HG03135 (cell line): ENCODE data around the gene NRG2.

Source experiments
- ATAC-seq: cut with Tn5 transposase; IDR thresholded peaks from one replicate; pipeline ENCODE4 v1.9.1; 2021; ENCODE audit warnings: mild to moderate bottlenecking, moderate library complexity; ENCODE audit not compliant: unreplicated experiment

The NRG2 gene

GRCh38 chr5:139911425-139912120, 131.5 kb downstream of the NRG2 start:
- ATAC-seq: no peak

- no peak for ATAC-seq
Observed at GRCh38 chr5:139910901-139911300, 132.2 kb downstream of the NRG2 start.

- no peak for ATAC-seq
Observed at GRCh38 chr5:139910036-139910435, 133.1 kb downstream of the NRG2 start.

DNA sequence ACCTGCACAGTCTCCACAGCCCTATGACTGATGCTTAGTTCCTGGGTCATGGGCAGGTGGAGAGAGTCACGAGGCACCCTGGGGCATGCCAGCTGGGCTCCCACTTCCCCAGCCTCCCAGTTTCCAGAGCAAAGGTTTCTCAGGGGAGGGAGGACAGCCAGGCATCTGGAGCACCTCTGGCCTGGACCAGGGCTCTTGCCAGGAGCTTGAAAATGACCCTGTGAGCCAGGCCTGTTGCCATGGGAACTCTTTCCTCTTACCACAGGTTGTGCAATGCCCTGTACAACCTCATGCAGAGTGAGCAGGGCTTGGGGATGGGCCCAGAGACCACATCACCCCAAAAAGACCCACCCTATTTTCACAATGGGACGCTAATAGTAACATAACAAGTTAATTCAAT, 134.3 kb downstream of the NRG2 start:
- no peak for ATAC-seq

- no peak for ATAC-seq
Observed at GRCh38 chr5:139906661-139907060, 136.4 kb downstream of the NRG2 start.

DNA sequence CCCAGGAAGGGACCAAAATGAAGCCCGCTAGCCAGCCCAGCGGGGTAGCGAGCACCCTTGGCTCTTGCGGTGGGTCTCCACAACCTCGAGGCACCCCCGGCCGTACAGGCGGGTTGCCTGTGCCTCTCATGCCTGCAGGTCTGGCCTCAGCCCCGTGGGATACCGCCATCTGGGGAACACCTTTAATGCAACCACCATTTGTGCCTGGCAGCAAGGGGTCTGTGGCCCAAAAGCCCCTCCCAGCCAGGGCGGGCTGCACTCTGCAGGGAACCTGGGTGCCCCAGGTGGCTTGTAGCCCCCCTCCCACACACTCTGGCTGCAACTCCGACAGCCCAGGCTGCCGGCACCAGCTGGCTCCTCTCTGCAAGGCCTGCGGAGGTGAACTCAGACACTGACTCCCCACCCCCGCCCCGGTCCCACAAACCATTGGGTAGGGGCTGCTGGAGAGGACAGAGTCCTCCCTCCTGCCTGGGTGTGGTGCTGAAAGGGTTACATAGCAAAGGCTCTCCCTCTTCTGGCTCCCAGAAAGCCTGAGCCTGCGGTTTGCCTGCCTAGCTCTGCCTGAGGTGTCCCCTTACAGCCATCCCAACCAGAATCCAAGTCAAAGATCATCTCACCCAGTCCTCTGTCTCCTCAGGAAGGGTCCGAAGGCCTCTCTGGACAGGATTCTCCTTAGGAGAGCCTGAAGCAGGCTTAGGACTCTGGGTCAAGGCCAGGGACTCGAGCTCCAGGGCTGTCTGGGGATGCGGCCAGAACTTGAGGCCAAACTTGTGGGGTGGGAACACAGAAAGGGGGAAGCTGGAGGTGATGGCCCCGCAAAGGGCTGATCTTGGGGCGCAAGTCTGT, 138.1 kb downstream of the NRG2 start:
- no peak for ATAC-seq

GRCh38 chr5:139904566-139904815, 138.6 kb downstream of the NRG2 start:
- no peak for ATAC-seq

- ATAC-seq: no peak
Observed at GRCh38 chr5:139903795-139904565, 139.1 kb downstream of the NRG2 start.

- ATAC-seq: no peak
Observed at GRCh38 chr5:139903450-139903794, 139.7 kb downstream of the NRG2 start.

DNA sequence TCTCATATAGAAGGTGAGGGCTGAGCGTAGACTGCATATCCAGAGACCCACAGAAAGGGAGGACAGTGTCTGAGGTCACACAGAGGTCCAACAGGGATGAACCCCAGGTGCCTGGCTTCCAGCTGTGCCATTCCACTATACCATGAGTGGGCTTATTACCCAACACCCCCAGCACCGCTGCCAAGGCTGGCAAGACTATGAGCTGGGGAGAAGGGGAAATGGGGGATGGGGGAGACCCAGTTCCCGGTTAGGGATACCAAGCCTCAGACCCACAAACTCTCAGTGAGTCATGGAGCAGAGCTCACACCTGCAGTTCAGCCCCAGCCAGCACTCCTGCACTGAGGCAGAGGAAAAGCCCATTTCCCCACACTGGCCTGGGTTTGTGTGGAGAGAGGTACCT, 141.1 kb downstream of the NRG2 start:
- no peak for ATAC-seq

- ATAC-seq: no peak
Observed at GRCh38 chr5:139901251-139901575, 141.9 kb downstream of the NRG2 start.

DNA sequence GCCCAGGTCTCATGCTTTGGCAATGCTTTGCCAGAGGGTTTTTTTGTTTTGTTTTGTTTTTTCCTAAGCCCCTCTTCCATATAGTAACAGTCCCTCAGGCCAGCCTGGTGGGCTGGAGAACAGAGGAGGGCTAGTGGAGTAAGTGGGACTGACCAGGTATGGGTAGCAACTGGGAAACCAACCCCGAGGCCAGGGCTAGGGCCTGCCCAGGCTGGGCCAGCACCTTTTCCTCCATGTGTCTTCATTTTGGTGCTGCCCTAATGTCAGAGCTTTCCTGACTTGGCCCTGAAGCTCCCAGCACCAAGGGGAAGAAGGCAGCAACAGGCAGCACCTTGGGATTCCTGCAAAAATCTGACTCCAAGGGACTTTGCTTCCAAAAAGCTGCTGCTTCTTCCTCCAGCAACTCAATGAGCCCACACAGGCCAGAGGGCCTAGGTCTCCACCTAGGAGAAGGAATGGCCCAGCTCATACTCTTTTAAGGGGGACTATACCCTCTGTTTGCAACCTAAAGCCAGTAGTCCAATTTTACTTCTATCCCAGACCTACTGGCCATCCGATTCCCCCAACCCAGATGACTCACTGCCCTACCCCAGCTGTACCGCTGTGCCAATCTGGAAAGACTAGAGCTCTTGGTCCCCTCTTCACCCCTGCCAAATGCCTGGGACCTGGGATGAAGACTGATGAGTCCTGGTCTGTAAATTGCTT, 142.4 kb downstream of the NRG2 start:
- no peak for ATAC-seq

- ATAC-seq: no peak
Observed at GRCh38 chr5:139898981-139899380, 144.1 kb downstream of the NRG2 start.

GRCh38 chr5:139897982-139898381, 145.1 kb downstream of the NRG2 start:
- no peak for ATAC-seq

DNA sequence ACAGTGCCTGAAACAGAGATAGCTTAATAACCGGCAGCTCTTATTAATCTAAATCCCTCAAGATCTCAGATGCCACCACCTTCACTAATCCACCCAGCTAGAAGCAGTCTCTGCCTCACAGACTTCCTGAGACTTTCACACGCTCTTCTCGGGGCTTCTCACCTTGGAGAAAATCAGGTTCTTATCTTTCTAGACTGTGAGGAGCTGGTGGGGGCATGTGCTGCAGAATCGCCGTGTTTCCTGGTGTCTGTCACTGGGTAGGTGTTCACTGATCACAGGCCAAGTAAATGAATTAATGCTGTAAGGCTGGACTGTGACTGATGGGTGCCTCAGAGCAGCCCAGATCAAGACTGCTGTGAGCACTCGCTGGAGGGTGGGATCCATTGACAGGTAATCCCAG, 145.8 kb downstream of the NRG2 start:
- ATAC-seq: no peak

GRCh38 chr5:139896718-139897117, 146.4 kb downstream of the NRG2 start:
- ATAC-seq: no peak

GRCh38 chr5:139895647-139896046, 147.5 kb downstream of the NRG2 start:
- ATAC-seq: no peak

DNA sequence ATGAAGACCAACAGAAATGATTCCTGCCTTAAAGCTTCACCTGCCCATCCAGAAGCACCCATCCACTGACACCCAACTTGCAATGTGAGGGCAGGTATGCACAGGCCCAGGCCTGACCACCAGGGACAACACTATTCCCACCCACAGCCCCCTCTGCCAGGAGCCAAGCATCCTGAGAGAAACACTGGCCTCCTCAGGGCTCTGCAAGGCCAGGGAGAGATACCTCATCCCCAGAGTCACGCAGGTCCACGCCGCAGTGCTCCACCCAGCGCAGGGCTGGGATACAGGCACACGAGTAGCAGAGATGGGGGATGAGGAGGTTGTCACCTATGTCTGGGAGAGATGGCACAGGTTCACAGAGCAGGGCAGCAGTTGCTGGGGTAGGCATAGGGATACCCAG, 148.1 kb downstream of the NRG2 start:
- no peak for ATAC-seq

DNA sequence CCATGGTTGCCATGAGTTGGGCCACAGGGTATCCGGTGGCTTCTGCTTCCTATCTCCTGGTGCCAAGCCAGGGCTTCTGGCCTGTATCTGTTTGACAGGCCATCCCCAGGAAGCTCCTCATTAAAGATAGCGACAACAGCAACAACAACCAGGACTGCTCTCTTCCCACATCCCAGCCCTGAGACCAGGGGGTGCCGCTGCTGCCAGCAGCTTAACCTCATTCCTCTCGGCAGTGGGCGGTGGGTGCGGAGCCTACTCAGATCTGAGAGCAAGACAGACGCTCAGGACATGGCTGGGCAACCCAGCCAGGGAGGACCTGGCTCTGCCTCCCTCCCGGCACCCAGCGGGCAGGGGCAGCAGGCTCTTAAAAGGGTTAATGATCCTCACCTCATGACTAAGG, 149.2 kb downstream of the NRG2 start:
- ATAC-seq: no peak

- ATAC-seq: no peak
Observed at GRCh38 chr5:139889410-139889809, 153.7 kb downstream of the NRG2 start.

- ATAC-seq: no peak
Observed at GRCh38 chr5:139888370-139888769, 154.7 kb downstream of the NRG2 start.

DNA sequence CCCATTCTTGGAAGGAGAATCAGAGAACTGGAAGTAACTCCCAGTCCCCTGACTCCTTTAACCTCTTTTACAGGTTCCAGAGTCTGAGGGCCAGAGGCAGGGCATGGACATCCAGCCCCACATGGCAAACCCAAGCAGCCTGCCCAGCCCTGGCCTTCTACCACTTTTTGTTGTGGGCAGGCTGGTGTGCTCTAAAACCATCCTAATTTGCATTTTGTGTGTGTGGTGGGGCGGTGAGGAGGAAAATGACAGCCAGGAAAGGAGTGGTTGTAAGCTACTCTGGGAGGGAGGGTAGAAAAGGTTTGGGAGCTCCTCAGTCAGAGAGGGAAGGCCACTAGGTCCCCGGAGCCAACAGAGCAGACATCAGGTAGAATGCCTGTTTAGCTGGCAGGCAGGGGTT, 156.9 kb downstream of the NRG2 start:
- ATAC-seq: no peak
